CD1c-positive myeloid dendritic cell (primary cell): Measurements from ENCODE around the gene SH3GL3.

Source experiments
- DNase-seq: peaks from one replicate; pipeline ENCODE4 v3.0.0-alpha.2; 2016; ENCODE audit errors: extremely low spot score

SH3GL3 gene

GRCh38 chr15:83612898-83613635 is 165.9 kb downstream of the SH3GL3 start:
- no peak for DNase-seq

GRCh38 chr15:83613714-83614113 is 166.6 kb downstream of the SH3GL3 start:
- no peak for DNase-seq

- DNase-seq: no peak
Measured at GRCh38 chr15:83616840-83617239, 169.7 kb downstream of the SH3GL3 start.

GRCh38 chr15:83626171-83626802 is 179.1 kb downstream of the SH3GL3 start:
- no peak for DNase-seq

- DNase-seq: no peak
Measured at GRCh38 chr15:83631534-83631933, 184.4 kb downstream of the SH3GL3 start.

- DNase-seq: no peak
Measured at GRCh38 chr15:83643201-83643600, 196.1 kb downstream of the SH3GL3 start.

- no peak for DNase-seq
Measured at GRCh38 chr15:83644439-83644838, 197.3 kb downstream of the SH3GL3 start.

GRCh38 chr15:83650831-83651230 is 203.7 kb downstream of the SH3GL3 start:
- no peak for DNase-seq

GRCh38 chr15:83651541-83651940 is 204.4 kb downstream of the SH3GL3 start:
- DNase-seq: no peak

GRCh38 chr15:83652626-83653204 is 205.6 kb downstream of the SH3GL3 start:
- DNase-seq: no peak

- no peak for DNase-seq
Measured at GRCh38 chr15:83653288-83653638, 206.1 kb downstream of the SH3GL3 start.

- no peak for DNase-seq
Measured at GRCh38 chr15:83653639-83654378, 206.7 kb downstream of the SH3GL3 start, which contains the start of gene ADAMTSL3. ADAMTSL3 (plus strand) TSS chr15:83654123; CDS start chr15:83655762, 1,639 bp downstream.

- DNase-seq: no peak
Measured at GRCh38 chr15:83654379-83655236, 207.5 kb downstream of the SH3GL3 start.

- no peak for DNase-seq
Measured at GRCh38 chr15:83655237-83655616, 208.1 kb downstream of the SH3GL3 start.

GRCh38 chr15:83656192-83656591 is 209.1 kb downstream of the SH3GL3 start:
- DNase-seq: no peak

GRCh38 chr15:83656943-83657528 is 209.9 kb downstream of the SH3GL3 start:
- no peak for DNase-seq

- no peak for DNase-seq
Measured at GRCh38 chr15:83657549-83657948, 210.4 kb downstream of the SH3GL3 start.

GRCh38 chr15:83658430-83659416 is 211.6 kb downstream of the SH3GL3 start:
- DNase-seq: no peak

- DNase-seq: no peak
Measured at GRCh38 chr15:83659417-83659812, 212.3 kb downstream of the SH3GL3 start.

GRCh38 chr15:83665480-83665879 is 218.3 kb downstream of the SH3GL3 start:
- DNase-seq: no peak
